GM13977 (cell line): ENCODE results near the gene HRH1.

Experiments used
- DNase-seq: peaks from one replicate; pipeline ENCODE4 v3.0.0; 2012; ENCODE audit warnings: low spot score
- CTCF ChIP-seq: IDR thresholded peaks from 2 replicates; pipeline ENCODE4 v1.5.1; 2012; ENCODE audit warnings: mild to moderate bottlenecking, control low read depth; ENCODE audit not compliant: insufficient read depth; ENCODE audit errors: extremely low read depth, missing control alignments
- in situ Hi-C: fragments of 300-500 bp; cut with MboI; formaldehyde crosslinking; loops from one replicate; pipeline ENCODE4 v1.12.0; 2022; ENCODE audit warnings: low sequenced_read_pairs, low pct_unique_long_range_greater_than_20kb, mixed read lengths, inconsistent platforms; ENCODE audit not compliant: unreplicated experiment

HRH1 gene

GRCh38 chr3:11230832-11231231 lies 76.5 kb downstream of the HRH1 start:
- no peak for DNase-seq
- no peak for TF ChIP-seq CTCF
- in situ Hi-C loops, result loop anchor here (25.0 kb wide), 2 partner anchors 106 to 431 kb away; no protein-coding TSS in a partner anchor

- no peak for TF ChIP-seq CTCF
- DNase-seq, result no peak
- in situ Hi-C loops, result loop anchor here (25.0 kb wide), 2 partner anchors 102 to 427 kb away; no protein-coding TSS in a partner anchor
Measured at GRCh38 chr3:11235385-11235784, 81.1 kb downstream of the HRH1 start.

GRCh38 chr3:11236588-11237461 lies 82.5 kb downstream of the HRH1 start:
- peak; percentile 75 for TF ChIP-seq CTCF
- peak; percentile 72 for DNase-seq
- in situ Hi-C loops, result loop anchor here (25.0 kb wide), 2 partner anchors 100 to 425 kb away; no protein-coding TSS in a partner anchor

- in situ Hi-C loops, result loop anchor here (25.0 kb wide), 2 partner anchors 99 to 424 kb away; no protein-coding TSS in a partner anchor
- TF ChIP-seq CTCF, result no peak
- DNase-seq, result no peak
Measured at GRCh38 chr3:11238060-11238459, 83.8 kb downstream of the HRH1 start.

GRCh38 chr3:11238880-11239279 lies 84.6 kb downstream of the HRH1 start:
- no peak for DNase-seq
- in situ Hi-C loops, result loop anchor here (25.0 kb wide), 2 partner anchors 98 to 423 kb away; no protein-coding TSS in a partner anchor
- no peak for TF ChIP-seq CTCF

- TF ChIP-seq CTCF, result no peak
- in situ Hi-C loops, result loop anchor here (25.0 kb wide), 2 partner anchors 98 to 423 kb away; no protein-coding TSS in a partner anchor
- DNase-seq, result no peak
Measured at GRCh38 chr3:11239796-11240195, 85.5 kb downstream of the HRH1 start.
